Body of pancreas (tissue), 4 donors: ENCODE data around the gene C17orf67.

Source experiments
- CTCF ChIP-seq, 7 experiments: fragments of 450-650 bp in 4 of 7; fragments of 200-600 bp in 3 of 7; sonication (generic) in 3 of 7; IDR thresholded peaks; one replicate each; pipeline ENCODE4 v1.5.1; 2016 to 2019; ENCODE audit warnings: antibody characterized with exemption in 7 of 7
- POLR2A ChIP-seq, 3 donors: fragments of 450-650 bp; IDR thresholded peaks; one replicate each; pipeline ENCODE4 v1.6.1; 2016; ENCODE audit warnings: antibody characterized with exemption in 3 of 3, mild to moderate bottlenecking in 2 of 3

GRCh38 chr17:56879280-56879679 is 45.6 kb upstream of the C17orf67 start:
- TF ChIP-seq CTCF (IDR thresholded peaks at IDR 0.05) (no peak), POLR2A (IDR thresholded peaks at IDR 0.05) (no peak)
